GM18511 (cell line): ENCODE results near the gene DLX1.
"Not testable (repeated sequence)": the region's sequence is repeated elsewhere in the genome, so short reads cannot be mapped to it uniquely, and the experiment has no call there.

Experiments used
- ATAC-seq: cut with Tn5 transposase; IDR thresholded peaks from one replicate; pipeline ENCODE4 v1.9.1; 2021; ENCODE audit warnings: mild to moderate bottlenecking, moderate library complexity; ENCODE audit not compliant: unreplicated experiment

DLX1 gene

GRCh38 chr2:172063446-172063845 lies 21.9 kb upstream of the DLX1 start:
- ATAC-seq = no peak

- ATAC-seq = no peak
These were observed 20.2 kb upstream of the DLX1 start for GRCh38 chr2:172065111-172065510.

- ATAC-seq = no peak
These were observed 18.9 kb upstream of the DLX1 start for GRCh38 chr2:172066394-172066886.

GRCh38 chr2:172067905-172068304 lies 17.4 kb upstream of the DLX1 start:
- not testable (repeated sequence) for ATAC-seq

- no peak for ATAC-seq
These were observed 14.4 kb upstream of the DLX1 start for GRCh38 chr2:172070936-172071335.

GRCh38 chr2:172072303-172072702 lies 13.0 kb upstream of the DLX1 start:
- ATAC-seq = no peak

- ATAC-seq = no peak
These were observed 12.6 kb upstream of the DLX1 start for GRCh38 chr2:172072706-172073105.

GRCh38 chr2:172073518-172073917 lies 11.8 kb upstream of the DLX1 start:
- no peak for ATAC-seq

- no peak for ATAC-seq
These were observed 11.1 kb upstream of the DLX1 start for GRCh38 chr2:172074254-172074653.

GRCh38 chr2:172079416-172079815 lies 5.9 kb upstream of the DLX1 start:
- no peak for ATAC-seq

- ATAC-seq = no peak
These were observed 5.3 kb upstream of the DLX1 start for GRCh38 chr2:172079838-172080640.

GRCh38 chr2:172080641-172081220 lies 4.6 kb upstream of the DLX1 start:
- no peak for ATAC-seq

GRCh38 chr2:172081221-172082022 lies 3.9 kb upstream of the DLX1 start:
- no peak for ATAC-seq

GRCh38 chr2:172082105-172082943 lies 3.0 kb upstream of the DLX1 start:
- no peak for ATAC-seq

GRCh38 chr2:172082944-172083627 lies 2.2 kb upstream of the DLX1 start:
- no peak for ATAC-seq

GRCh38 chr2:172083628-172084394 lies 1.5 kb upstream of the DLX1 start:
- ATAC-seq = no peak

GRCh38 chr2:172084395-172084644 lies 987 bp upstream of the DLX1 start:
- ATAC-seq = peak; percentile 10

GRCh38 chr2:172084645-172085459 lies 455 bp upstream of the DLX1 start:
- peak; percentile 81 for ATAC-seq
